GM12892 (cell line): ENCODE results near the gene SGCD.

ENCODE experiments used
- DNase-seq: peaks from one replicate; pipeline ENCODE4 v3.0.0; 2011; ENCODE audit not compliant: insufficient read length
- FAIRE-seq: peaks from 2 replicates; lab custom pipeline; 2011; peaks lifted over from hg19 to GRCh38; lab: Jason Lieb, UNC
- POLR2A ChIP-seq: IDR thresholded peaks from 2 replicates; pipeline ENCODE4 v1.6.1; 2011; ENCODE audit warnings: low read depth, low read length, control low read depth
- POLR2AphosphoS5 ChIP-seq: IDR thresholded peaks from 2 replicates; pipeline ENCODE4 v1.6.1; 2011; ENCODE audit warnings: low read depth, low read length, control low read depth
- TAF1 ChIP-seq: IDR thresholded peaks from 2 replicates; pipeline ENCODE4 v1.6.1; 2011; ENCODE audit warnings: low read depth, mild to moderate bottlenecking, control low read depth, low read length, borderline replicate concordance

SGCD gene

DNA sequence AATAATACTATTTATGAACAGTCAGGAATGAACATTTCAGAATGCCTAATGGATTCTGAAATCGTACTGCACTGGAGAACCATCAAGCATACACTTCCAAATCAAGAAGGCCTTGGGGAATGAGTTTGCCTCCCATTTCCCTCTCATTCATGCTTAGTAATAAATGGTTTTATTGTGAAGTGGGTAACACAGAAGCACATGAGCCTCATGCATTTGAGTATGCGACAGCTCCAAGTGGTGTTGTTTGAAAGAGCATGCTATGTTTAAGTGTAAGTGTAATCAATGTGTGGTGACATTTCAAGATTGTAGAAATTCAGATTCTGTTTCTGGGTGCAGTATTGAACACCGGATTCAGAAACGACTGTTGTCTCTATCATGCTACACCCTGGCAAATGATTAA, 60.0 kb downstream of the SGCD start:
- FAIRE-seq (no peak), DNase-seq (no peak)
- TF ChIP-seq TAF1 (no peak), POLR2AphosphoS5 (no peak), POLR2A (no peak)

DNA sequence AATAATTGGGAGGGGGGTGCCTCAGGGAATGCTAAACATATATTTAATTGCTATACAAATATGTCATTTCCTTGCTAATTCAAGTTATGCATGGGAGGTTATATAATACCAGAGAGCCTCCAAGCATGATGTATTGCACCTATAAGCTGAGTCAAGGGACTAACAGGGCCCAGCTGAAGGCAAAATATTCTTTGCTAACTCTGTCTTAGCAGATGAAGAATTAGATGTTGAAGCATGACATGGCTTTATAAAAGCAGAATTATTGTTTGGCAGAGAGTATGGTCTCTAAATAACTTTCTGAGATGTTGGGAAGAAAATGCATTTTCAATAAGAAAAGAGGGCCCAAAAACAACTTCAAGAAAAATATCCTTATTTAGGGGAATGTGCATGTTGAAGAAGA, 60.4 kb downstream of the SGCD start:
- no peak for FAIRE-seq
- no peak for DNase-seq
- TF ChIP-seq POLR2A = no peak
- no peak for TF ChIP-seq POLR2AphosphoS5
- no peak for TF ChIP-seq TAF1

DNA sequence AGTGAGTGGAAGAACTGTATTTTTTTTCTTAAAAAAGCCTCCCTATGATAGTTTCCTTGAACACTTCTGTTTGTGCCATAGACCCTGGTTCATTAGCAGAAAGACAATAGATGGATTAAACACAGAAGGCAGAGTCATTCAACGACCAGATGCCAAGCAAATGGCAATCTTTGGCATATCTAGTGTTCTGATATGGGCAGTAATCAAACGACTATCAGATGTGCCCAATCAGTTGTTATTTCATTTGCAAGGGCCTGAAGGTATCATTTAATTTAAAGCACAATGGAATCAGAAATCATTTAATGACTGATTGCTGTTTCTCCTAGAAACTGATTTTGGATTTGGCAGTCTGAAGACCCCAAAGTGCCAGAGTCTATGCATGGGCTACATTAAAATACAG, 61.3 kb downstream of the SGCD start:
- TF ChIP-seq POLR2A (no peak), POLR2AphosphoS5 (no peak)
- DNase-seq = no peak
- FAIRE-seq = no peak

DNA sequence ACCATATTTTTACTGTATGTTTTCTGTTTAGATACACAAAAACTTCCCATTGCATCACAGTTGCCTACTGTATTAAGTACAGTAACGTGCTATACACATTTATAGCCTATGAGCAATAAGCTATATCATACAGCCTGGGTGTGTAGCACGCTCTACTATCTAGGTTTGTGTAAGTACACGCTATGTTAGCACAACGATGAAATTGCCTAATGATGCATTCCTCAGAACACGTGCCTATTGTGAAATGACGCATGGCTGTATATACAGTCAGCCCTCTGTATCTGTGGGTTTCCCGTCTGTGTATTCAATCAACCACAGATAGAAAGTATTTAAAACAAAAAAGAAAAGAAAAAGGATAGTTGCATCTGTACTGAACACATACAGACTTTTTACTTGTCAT, 64.2 kb downstream of the SGCD start:
- FAIRE-seq (no peak), DNase-seq (no peak)
- TF ChIP-seq POLR2A (no peak), POLR2AphosphoS5 (no peak), TAF1 (no peak)

DNA sequence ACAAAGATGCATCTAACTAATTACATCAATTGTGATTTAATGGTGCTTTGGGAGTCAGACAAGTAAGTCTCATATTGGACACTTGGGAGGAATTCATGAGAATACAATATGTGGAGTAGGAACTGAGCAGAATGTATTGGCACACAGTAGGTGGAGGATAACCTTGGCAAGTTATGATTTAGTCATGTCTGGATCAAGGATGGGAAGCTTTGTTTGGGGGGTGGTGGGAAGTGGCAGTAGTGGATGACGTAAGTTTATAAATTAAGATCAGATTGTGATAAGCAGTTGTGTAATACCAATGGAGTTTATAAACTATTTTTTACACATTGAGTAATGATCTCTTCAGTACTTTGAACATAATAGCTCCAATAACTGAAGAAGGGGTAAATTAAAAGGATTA, 67.0 kb downstream of the SGCD start:
- TF ChIP-seq POLR2A = no peak
- no peak for TF ChIP-seq TAF1
- no peak for TF ChIP-seq POLR2AphosphoS5
- DNase-seq (no peak), FAIRE-seq (no peak)

DNA sequence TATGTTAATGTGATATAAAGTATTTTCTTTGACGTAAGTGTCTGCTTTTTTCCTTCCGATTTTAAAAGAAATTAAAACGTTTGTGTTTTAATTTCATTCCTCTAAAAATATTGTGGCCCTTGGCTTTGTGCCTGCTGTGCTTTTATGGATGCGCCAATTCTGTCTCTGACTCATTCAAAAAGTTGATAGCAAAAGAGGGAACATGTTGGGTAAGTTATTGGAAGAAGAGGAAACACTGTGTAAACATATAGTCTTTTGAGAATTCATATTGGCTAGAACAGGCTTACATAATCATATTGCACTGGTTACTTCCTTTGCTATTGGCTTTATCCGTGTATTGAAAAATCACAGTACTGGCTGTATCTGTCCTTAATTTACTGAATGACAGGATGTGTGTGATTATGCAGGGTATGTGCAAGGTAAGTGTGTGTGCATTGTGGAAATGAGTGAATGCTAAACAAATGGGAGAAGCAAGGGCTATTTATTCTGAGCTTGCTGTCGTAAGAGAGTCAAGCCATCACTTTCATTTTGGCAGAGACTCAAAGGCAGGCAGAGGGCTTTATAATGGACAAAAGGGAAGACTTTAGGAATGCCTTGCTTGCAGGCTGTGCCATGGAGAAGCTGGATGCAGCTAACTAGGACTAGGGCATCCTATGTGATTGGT, 67.8 kb downstream of the SGCD start:
- TF ChIP-seq POLR2A = no peak
- no peak for TF ChIP-seq TAF1
- TF ChIP-seq POLR2AphosphoS5 = no peak
- no peak for FAIRE-seq
- DNase-seq = no peak

DNA sequence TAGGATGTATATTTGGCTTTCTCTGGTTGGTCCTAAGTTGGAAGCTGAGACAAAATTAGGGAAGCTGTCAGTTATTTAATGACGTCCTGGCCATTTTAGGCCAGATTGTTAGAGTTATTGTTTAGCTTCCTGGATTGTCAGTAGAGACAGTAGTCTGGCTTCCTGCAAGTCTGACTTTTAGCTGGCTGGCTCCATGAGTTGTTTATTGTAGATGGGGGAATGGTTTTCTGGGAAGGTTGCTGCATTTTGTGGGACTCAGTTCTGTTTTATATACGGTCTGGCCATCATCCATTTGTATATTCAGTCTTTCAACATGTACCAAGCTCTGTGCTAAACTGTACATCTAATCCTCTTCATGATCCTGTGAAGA, 68.3 kb downstream of the SGCD start:
- FAIRE-seq (no peak), DNase-seq (no peak)
- TF ChIP-seq TAF1 (no peak), POLR2A (no peak), POLR2AphosphoS5 (no peak)

DNA sequence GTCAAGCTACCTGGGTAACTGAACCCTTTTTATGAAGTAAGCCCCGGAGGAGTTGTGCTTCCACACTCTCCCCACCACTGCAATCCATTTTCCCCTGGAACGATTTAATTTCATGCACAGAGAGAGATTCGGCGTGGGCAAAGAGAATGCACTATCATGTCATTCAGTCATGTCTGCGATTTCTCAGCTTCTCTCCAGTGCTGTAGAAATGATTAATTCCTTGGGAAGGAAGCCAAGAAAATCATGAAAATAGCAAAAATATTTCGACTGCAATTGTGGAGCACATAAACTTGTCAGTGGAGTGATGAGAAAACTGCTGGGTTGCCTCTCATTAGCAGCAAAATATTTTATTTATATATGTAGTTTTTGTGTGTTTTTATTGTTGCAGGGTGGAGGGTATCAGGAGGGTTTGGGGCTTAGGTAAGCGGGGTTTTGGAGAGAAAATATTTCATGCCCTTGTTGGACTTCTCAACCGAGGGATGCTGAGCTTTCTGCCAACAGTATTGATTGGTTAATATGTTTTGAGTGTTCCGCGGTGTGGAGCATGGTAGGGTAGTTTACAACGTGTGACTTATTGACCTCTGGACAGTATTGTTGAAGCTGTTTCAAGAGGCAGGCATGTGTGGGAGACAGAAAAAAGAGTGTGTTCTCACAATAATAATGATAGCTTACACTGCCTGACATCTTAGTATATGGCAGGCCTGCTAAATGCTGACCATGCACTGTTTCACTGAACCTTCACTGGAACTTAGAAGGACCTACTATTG, 69.3 kb downstream of the SGCD start:
- FAIRE-seq (peak; percentile 51), DNase-seq (no peak)
- no peak for TF ChIP-seq POLR2A
- no peak for TF ChIP-seq POLR2AphosphoS5
- TF ChIP-seq TAF1 = no peak

DNA sequence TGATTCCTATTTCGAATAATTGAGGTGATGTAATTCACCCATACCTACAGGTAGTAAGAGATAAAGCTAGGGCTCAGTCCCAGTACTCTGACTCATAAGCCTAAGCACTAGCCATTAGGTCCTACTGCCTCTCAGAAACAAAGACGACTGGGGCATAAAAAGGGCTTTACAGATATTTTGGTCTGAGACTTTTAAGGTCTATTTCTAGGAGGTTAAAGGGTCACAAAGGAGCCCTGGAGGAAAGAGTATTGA, 69.8 kb downstream of the SGCD start:
- no peak for DNase-seq
- FAIRE-seq = no peak
- TF ChIP-seq POLR2AphosphoS5 (no peak), TAF1 (no peak), POLR2A (no peak)

DNA sequence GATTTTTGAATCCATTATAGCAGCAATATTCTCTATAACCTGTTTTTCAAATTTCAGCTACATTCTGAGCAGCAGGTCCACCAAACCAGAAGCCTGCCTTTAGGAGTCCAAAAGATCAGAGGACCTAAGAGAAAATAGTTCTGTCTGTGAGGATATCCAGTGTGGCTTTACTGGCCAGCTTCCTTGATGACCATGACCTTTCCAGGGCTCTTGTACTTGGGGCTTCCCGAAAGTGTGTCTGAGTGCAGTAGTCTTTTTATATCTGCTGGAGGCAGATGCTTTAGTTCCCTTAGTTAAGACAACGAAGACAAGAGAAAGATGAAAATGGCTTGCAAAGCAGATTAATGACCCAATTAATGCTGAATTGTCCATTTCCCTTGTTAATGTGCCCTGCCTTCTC, 72.4 kb downstream of the SGCD start:
- FAIRE-seq (no peak), DNase-seq (no peak)
- TF ChIP-seq TAF1 (no peak), POLR2A (no peak), POLR2AphosphoS5 (no peak)

DNA sequence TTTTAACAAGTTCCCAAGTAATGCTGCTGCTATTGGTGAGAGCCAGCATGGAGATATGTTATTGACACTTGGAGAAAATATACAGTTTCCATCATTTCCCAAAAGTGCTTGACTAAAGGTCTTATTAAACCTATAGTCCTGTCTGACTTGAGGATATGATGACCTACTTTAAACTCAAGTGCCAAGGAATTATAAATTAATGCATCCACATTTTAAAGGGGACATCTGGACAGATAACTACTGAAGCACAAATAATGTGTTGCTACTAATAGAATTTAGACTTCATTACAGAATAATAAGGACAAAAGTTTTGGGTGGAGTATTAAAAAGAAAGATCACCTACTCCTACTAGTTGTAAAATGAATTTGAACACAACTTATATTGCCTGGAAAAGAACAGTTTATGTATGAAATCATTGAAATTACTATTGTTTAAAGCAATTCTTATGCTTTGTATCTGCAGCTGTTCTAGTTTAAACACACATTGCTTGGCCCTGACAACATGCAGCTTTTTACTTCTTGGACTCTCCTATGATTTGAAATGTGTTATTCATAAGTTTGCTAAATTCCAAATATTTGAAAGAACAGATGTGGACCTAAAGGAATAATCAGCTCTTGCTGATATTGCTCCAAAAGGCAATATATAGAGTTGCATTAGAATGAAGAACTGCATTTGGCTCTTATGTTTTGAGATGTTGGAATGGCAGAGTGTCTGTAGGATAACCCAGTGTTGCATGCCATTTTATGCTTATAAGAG, 73.4 kb downstream of the SGCD start:
- DNase-seq (no peak), FAIRE-seq (peak; percentile 51)
- TF ChIP-seq POLR2AphosphoS5 (no peak), POLR2A (no peak), TAF1 (no peak)
